Measurements from ENCODE around the gene VASP.

VASP gene

GRCh38 chr19:45498411-45499195, 8.7 kb upstream of the VASP start, which contains the start of gene PPM1N:
TSS of gene PPM1N (plus strand) at chr19:45498443. CDS start at chr19:45498473, 30 bp downstream.
- no peaks in the 10 kb centered on the region; the same call in 1 of the 2 replicates for H3K9me3 ChIP-seq
- TF ChIP-seq, protein P1, sequence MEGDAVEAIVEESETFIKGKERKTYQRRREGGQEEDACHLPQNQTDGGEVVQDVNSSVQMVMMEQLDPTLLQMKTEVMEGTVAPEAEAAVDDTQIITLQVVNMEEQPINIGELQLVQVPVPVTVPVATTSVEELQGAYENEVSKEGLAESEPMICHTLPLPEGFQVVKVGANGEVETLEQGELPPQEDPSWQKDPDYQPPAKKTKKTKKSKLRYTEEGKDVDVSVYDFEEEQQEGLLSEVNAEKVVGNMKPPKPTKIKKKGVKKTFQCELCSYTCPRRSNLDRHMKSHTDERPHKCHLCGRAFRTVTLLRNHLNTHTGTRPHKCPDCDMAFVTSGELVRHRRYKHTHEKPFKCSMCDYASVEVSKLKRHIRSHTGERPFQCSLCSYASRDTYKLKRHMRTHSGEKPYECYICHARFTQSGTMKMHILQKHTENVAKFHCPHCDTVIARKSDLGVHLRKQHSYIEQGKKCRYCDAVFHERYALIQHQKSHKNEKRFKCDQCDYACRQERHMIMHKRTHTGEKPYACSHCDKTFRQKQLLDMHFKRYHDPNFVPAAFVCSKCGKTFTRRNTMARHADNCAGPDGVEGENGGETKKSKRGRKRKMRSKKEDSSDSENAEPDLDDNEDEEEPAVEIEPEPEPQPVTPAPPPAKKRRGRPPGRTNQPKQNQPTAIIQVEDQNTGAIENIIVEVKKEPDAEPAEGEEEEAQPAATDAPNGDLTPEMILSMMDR (IDR thresholded peaks at IDR 0.05; ENCODE audit: low read depth, low read length): no peak
- no peak for DNase-seq

GRCh38 chr19:45499196-45500180, 7.8 kb upstream of the VASP start:
- Histone ChIP-seq H3K4me3 (ENCODE audit: low read depth, low read length) (no peak overlapping the region), H3K4me1 (peaks cover 6% of the 10 kb centered on the region), H3K9me3 (no peaks in the 10 kb centered on the region; the same call in 1 of the 2 replicates), H3K36me3 (peaks cover 7% of the 10 kb centered on the region), H3K27me3 (no peaks in the 10 kb centered on the region)
- TF ChIP-seq, protein P1 (IDR thresholded peaks at IDR 0.05; ENCODE audit: low read depth, low read length): no peak
- peak; percentile 84 for DNase-seq

More at GRCh38 chr19:45498411-45499195, 8.7 kb upstream of the VASP start, which contains the start of gene PPM1N:
- Histone ChIP-seq H3K27me3 (no peaks in the 10 kb centered on the region), H3K4me1 (peaks cover 6% of the 10 kb centered on the region), H3K4me3 (ENCODE audit: low read depth, low read length) (peak within 1 kb of the TSS; percentile 56), H3K36me3 (peaks cover 15% of the 10 kb centered on the region)

DNA sequence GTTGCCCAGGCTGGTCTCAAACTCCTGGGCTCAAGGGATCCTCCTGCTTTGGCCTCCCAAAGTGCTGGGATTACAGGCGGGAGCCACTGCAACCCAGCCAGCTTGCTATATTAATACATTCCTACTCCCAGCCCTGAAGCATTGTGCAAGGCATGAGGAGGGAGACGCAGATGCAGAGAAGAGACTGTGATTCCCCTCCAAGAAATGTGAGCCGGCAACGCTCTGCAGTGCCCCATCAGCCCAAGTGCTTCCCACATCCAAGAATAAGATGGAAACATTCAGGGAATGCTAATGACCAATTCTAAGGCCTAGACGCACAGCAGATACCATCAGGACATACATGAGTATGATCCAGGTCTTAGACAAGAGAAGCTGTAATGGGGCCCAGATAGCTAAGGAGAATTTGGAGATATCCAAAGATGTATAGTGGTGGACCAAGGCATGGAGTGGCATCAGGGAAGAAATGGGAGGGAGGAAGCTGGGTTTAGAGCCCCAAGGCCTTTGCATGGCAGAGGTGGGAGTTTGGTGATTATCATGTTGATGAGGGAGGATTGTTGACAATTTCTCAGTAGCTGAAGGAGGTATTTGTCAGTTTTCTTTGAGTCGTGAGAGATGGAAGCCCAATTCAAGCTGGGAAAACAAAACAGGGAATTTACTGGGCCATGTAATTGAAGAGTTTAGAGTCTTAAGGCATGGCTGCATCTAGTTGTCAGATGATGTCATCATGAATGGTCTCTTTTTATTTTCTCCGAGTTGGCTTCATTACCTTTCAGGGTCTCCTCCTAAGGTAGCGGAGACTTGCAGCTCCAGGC, 6.2 kb upstream of the VASP start:
- no peaks in the 10 kb centered on the region for H3K27me3 ChIP-seq
- H3K4me3 ChIP-seq (ENCODE audit: low read depth, low read length): no peak overlapping the region
- no peak for DNase-seq
- peaks cover 6% of the 10 kb centered on the region for H3K4me1 ChIP-seq
- TF ChIP-seq, protein P1 (IDR thresholded peaks at IDR 0.05; ENCODE audit: low read depth, low read length): no peak
- no peaks in the 10 kb centered on the region; the same call in 1 of the 2 replicates for H3K9me3 ChIP-seq
- no peaks in the 10 kb centered on the region; the same call in 1 of the 2 replicates for H3K36me3 ChIP-seq

DNA sequence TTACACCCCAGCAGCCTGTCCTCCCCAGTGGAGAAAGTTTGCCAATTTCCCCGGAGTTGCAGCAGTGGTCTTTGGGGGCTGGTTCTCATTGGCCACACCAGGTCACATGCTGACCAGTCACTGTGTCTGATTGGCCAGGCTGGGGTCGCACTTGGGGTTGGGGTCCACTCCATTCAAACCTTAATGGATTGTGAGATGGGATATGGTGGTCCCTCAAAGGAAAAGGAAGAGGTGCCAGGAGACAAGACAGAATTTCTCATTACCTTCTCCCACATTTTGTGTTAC, 5.6 kb upstream of the VASP start:
- H3K27me3 ChIP-seq: no peaks in the 10 kb centered on the region
- H3K36me3 ChIP-seq: no peaks in the 10 kb centered on the region; the same call in 1 of the 2 replicates
- no peak for DNase-seq
- no peak overlapping the region for H3K4me3 ChIP-seq (ENCODE audit: low read depth, low read length)
- no peaks in the 10 kb centered on the region; the same call in 1 of the 2 replicates for H3K9me3 ChIP-seq
- TF ChIP-seq, protein P1 (IDR thresholded peaks at IDR 0.05; ENCODE audit: low read depth, low read length): no peak
- peaks cover 8% of the 10 kb centered on the region for H3K4me1 ChIP-seq

GRCh38 chr19:45502111-45502510, 5.2 kb upstream of the VASP start:
- no peak for DNase-seq
- H3K4me3 ChIP-seq (ENCODE audit: low read depth, low read length): no peak overlapping the region
- peaks cover 8% of the 10 kb centered on the region for H3K4me1 ChIP-seq
- no peaks in the 10 kb centered on the region; the same call in 1 of the 2 replicates for H3K9me3 ChIP-seq
- TF ChIP-seq, protein P1 (IDR thresholded peaks at IDR 0.05; ENCODE audit: low read depth, low read length): no peak
- no peaks in the 10 kb centered on the region for H3K36me3 ChIP-seq
- no peaks in the 10 kb centered on the region for H3K27me3 ChIP-seq
